Measurements from ENCODE around the gene COBLL1.

COBLL1 gene

DNA sequence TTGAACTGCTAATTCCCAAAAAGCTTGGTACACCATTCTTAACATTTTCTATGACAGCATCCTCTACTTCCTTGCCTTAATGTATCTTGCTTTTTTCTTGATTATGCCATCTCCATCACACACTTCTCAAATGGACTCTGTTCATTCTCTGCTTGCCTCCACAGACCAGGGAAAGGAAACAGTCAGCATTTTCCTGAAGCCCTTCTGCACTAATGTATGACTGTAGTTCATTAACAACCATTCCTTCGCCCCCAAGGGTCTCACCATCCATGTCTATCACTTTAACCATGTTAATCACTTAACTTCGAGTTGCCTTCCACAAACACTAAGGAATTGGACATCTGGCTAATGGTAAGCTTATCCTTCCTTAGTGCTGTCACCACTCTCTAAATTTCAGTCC, 54.8 kb downstream of the COBLL1 start:
- DNase-seq (ENCODE audit: low read depth): no peak

- DNase-seq (ENCODE audit: low read depth): peak; percentile 58
Measured at GRCh38 chr2:164785457-164785856, 56.2 kb downstream of the COBLL1 start.

- DNase-seq (ENCODE audit: low read depth): peak; percentile 97
Measured at GRCh38 chr2:164784376-164784775, 57.2 kb downstream of the COBLL1 start.

DNA sequence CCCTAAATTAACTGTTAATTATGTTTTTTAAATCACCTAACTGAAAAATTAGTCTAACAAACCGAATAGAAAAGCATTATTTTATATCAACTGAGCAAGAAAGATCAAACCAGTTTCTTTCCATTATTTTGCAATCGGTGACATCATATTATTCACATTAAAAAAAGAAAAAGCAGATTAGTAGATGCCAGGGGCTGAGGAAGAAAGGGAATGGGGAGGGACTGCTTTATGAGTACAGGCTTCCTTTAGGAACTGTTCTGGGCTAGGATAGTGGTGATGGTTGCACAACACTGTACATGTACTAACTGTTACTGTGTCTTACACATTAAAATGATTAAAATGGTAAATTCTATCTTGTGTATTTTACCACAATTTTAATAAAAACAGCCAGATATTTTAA, 59.3 kb downstream of the COBLL1 start:
- DNase-seq (ENCODE audit: low read depth): peak; percentile 98

- peak; percentile 48 for DNase-seq (ENCODE audit: low read depth)
Measured at GRCh38 chr2:164781394-164781793, 60.2 kb downstream of the COBLL1 start.

DNA sequence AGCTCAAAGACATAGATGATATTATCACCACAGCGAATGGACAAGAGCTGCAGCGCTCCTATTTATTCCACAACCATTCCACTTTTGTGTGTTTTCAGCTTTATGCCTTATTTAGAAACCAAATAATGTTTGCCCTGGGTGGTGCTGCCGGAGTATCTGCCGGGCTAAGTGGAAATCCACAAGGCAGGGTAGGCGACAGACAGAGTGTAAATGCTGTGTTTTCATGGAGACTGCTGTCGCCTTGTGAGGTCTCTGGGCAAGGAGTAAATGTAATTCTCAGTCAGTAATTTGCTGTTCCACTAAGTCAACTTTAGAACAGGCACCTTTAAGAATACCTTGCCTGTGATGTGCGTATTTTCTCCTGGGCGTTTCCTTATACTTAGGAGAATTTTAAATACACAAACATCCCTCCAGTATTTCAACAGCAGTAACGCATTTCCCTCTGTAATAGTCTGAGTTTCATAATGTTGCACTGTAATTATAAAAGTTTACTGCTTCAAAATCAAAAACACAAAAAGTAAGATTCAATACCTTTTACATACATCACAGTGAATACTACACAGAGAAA, 60.9 kb downstream of the COBLL1 start:
- no peak for DNase-seq (ENCODE audit: low read depth)

GRCh38 chr2:164779383-164780057, 62.1 kb downstream of the COBLL1 start:
- no peak for DNase-seq (ENCODE audit: low read depth)

DNA sequence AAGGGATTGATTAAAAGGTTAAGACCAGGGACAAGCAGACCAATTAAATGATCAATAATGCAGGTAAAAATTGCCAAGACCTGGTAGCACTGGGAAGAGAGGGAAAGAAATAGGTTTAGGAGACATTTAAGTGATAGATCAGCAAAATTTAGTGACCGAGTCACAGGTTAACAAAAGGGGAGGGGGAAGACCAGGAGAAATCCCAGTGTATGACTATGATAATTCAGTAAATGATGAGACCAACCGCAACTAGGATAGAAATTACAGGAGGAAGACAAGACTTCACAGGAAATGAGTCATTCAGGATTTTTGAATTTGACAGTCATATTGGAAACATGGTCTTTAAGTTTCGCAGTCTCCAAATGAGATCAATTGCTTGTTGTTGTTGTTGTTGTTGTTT, 62.9 kb downstream of the COBLL1 start:
- DNase-seq (ENCODE audit: low read depth): peak; percentile 62

DNA sequence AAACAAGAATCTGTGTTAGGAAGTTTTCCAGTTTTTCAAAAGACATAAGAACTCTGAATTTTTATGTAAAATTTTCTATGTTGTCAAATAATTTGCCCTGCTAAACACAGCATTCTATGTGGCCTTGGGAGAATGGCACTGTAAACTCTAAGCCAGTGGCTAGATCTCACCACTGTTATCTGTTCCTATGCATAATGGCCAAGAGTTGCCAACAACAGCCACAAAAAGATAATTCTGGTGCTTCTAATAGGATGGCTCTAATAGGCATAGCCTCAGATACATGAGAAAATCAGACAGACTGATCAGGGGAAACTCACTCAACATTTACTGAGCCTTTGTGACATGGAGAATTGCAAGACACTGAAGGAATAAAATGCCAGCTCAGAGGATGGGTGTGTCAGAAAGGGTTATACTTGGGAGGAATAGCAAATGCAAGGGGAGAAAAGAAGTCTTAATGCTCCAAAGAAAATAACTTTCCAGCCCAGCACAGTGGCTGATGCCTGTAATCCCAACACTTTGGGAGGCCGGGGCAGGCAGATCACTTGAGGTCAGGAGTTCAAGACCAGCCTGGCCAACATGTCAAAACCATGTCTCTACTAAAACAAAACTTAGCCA, 63.7 kb downstream of the COBLL1 start:
- DNase-seq (ENCODE audit: low read depth): peak; percentile 68

DNA sequence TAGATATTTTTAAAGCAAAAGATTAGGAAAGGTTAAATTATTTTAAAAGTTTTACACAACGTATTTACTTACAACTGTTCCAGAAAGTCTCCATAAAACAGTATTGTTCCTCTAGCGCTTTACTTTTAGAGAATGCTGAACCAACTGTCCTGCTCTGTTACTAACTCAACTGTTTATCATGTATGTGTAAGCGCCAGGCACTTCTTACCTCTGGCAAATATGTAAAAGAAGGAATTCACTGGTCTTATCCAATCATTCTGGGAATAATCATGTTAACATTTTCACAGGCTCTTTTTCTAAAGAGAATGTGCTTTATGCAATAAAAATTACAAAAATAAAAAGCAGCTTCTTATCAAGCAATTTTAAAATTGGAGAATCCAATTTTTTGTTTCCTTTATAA, 68.0 kb downstream of the COBLL1 start:
- DNase-seq (ENCODE audit: low read depth): peak; percentile 89

DNA sequence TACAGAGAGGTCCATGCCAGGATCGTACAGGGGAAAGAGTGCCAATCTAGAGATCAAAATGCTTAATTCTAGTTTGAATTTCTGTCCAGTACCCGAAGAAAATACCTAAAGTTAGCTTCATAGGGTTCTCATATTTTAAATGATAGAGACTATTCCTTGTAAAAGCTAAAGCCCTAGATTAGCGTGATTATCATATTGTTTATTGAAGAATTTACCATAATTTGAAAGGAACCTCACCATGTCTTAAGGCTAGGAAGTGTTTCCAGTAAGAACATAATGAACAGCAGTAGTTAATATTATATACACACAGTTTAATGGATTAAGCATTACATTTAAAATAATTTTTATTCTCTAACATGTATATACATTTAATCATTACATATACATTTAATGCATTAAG, 68.5 kb downstream of the COBLL1 start:
- no peak for DNase-seq (ENCODE audit: low read depth)

- DNase-seq (ENCODE audit: low read depth): peak; percentile 77
Measured at GRCh38 chr2:164771897-164772296, 69.7 kb downstream of the COBLL1 start.

DNA sequence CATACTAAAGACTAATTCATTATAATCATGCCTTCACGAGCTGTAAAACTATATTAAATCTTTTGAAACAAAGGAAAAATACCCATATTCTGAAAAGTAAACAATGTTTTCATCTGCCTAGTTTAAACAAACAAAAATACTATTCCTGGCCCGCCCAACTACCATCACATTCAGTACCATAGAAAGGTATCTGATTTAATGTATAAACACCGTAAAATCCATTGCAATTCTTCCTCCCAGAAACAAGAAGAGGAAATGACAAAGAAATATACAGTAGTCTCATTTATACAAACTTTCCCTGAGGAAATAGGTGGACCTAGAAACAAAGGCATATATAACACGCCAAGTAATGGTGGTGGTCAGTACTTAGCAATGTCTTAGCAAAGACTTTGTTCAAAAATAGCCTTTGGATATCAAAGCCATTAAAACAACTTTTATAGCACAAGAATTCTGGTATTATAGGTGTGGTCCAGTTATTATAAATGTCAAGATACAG, 71.2 kb downstream of the COBLL1 start:
- DNase-seq (ENCODE audit: low read depth): no peak

GRCh38 chr2:164766954-164767320, 74.7 kb downstream of the COBLL1 start:
- DNase-seq (ENCODE audit: low read depth): peak; percentile 41

DNA sequence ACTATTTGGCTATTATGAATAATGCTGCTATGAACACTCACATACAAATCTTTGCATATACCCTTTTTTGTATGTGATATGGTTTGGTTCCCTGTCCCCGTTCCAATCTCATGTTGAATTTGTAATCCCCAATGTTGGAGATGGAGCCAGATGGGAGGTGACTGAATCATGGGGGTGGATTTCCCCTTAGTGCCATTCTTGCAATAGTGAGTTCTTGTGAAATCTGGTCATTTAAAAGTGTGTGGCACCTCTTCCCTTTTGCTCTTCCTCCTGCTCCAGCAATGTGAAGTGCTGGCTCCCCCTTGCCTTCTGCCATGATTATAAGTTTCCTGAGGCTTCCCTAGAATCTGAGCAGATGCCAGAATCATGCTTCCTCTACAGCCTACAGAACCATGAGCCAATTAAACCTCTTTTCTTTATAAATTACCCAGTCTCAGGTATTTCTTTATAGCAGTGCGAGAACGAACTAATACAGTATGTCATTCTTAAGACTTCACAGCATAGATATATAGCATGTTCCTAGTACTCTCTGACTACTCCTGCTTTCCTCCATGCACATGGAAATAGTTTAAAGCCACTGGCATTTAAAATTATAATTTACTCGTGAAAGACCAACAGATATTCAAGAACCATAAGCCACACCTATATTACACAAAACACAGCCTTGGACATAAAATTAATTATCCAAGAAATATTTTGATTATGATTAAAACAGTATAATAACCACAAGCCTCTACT, 75.2 kb downstream of the COBLL1 start:
- no peak for DNase-seq (ENCODE audit: low read depth)

- DNase-seq (ENCODE audit: low read depth): peak; percentile 57
Measured at GRCh38 chr2:164764996-164765395, 76.6 kb downstream of the COBLL1 start.

GRCh38 chr2:164764474-164764873, 77.1 kb downstream of the COBLL1 start:
- DNase-seq (ENCODE audit: low read depth): no peak

DNA sequence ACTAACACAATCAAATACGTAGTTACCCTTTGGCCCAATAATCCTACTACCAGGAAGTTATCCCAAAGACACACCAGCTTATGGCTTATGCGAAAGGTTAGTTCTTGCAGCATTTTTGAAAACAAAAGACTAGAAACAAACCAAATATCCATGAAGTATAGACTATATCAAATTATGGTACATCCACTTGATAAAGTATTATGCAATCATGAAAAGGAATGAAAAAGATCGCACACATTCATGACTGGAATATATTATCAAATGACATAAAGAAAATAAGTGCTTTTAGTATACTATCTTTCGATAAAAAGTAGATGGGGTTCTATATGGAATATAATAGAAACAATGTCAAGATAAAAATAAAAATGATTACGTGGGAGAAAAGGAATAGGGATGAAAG, 78.2 kb downstream of the COBLL1 start:
- DNase-seq (ENCODE audit: low read depth): no peak

- DNase-seq (ENCODE audit: low read depth): peak; percentile 57
Measured at GRCh38 chr2:164761737-164762460, 79.7 kb downstream of the COBLL1 start.

DNA sequence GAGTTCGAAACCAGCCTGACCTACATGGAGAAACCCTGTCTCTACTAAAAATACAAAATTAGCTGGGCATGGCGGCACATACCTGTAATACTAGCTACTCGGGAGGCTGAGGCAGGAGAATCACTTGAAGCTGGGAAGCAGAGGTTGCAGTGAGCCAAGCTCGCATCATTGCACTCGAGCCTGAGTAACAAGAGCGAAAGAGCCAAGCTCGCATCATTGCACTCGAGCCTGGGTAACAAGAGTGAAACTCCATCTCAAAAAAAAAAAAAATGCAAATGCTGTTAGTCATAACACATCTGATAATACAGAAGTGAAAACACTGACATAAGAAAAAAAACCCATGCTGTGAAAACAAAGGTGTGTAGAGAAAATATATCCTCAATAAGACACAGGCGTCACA, 80.4 kb downstream of the COBLL1 start:
- DNase-seq (ENCODE audit: low read depth): peak; percentile 58

- no peak for DNase-seq (ENCODE audit: low read depth)
Measured at GRCh38 chr2:164760179-164760578, 81.4 kb downstream of the COBLL1 start.

All from amniotic epithelial cell (primary cell).